NCI-H2196 treated with DMSO at 0.1 percent for 48 hours (cell line): ENCODE data around the gene USP54.

Experiments
- DNase-seq: peaks from one replicate; lab custom pipeline; 2025; ENCODE audit not compliant: unreplicated experiment; lab: John Stamatoyannopoulos, UW

USP54 gene

DNA sequence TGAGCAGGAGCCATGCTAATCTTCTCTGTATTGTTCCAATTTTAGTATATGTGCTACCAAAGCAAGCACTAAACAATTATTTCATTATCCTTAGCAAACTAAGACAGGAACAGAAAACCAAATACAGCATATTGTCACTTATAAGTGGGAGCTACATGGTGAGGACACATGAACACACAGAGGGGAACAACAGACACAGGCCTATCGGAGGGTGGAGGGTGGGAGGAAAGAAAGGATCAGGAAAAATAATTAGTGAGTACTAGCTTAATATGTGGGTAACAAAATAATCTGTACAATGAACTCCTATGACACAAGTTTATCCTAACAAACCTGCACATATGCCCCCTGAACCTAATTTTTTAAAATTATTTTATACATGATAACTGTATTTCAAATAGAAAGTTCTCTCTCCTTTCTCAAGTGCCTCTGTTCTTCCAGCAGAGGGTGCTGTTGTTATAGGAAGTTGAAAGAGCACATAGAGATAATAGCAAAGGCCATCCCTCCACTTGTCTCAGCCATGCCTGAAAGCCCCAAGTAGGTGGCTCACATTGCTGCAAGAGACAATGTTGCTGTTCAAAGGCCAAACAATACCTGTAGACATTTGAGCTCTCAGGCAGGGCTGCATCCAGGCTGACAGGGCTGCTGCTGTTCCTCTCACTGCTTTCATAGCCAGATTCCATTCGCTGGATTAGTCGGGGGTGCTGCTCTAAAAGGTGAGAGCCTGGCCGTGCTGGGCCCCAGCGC, 61.9 kb downstream of the USP54 start:
- peak; percentile 56 for DNase-seq

DNA sequence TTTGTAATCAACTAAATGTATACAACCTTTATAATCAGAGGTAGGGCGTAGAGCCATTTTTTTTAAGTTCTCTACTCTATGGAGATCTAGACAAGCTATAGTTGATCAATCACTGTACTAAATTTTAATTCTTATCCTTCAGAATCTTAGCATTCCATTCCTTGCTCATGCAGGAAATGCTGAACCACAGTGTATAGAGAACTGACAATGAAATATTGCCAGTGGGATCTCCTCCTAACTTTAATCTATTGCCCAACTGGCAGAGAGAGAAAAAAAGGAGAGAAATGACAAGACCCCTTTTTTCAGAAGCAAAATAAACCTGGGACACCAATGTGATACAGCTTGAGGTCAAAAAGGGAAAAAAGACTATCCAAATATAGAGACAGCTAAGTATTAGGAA, 68.9 kb downstream of the USP54 start:
- DNase-seq, result no peak

DNA sequence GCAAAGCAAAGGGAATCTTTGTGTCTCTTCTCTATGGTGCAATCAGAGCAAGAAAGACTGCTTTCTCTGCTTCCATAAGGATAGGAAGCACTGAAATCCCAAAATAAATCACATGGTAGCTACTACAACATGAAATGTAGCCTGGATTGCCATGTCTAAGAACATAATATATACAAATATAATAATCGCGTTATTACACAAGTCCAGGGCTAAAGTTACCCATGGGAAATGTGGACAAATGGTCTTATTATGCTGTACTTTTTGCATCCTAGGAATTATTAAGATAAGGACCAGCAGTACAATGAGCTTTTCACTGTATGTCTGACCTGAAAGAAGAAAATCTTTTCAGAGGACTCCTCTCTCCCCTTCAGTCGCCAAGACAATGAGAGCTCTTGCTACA, 71.8 kb downstream of the USP54 start:
- no peak for DNase-seq

DNA sequence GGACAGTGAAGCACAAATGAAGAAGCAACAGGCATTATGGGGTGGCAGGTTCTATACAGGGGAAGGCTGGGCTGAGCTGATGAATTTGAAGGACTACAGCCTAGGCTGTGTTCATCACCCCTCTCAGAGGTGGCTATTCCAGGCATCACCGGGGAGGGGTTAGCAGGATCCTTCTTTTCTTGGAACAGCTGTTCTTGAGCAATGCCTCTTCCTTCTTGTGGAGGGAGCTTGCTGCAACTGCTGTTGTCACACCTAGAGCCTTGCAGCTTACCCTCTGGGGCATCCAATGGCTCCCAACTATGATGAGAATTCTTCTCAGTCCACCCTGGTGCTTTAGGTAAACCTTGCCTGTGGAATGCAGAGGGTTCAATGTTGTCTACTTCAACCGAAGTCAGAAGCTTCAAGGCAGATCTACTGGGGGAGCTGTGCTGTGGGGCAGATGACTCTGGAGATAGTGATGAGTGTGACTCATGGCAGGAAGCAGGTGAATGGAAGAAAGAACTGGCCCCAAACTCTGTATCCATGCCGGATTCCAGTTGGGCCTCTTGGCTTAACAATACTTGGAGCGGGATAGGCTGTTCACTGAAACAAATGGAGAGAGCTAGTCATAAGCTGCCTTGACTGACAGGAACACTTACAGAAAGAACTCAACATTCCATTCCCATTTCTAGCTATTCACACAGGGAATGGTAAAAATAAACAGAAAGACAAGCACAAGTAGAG, 73.8 kb downstream of the USP54 start:
- no peak for DNase-seq

DNA sequence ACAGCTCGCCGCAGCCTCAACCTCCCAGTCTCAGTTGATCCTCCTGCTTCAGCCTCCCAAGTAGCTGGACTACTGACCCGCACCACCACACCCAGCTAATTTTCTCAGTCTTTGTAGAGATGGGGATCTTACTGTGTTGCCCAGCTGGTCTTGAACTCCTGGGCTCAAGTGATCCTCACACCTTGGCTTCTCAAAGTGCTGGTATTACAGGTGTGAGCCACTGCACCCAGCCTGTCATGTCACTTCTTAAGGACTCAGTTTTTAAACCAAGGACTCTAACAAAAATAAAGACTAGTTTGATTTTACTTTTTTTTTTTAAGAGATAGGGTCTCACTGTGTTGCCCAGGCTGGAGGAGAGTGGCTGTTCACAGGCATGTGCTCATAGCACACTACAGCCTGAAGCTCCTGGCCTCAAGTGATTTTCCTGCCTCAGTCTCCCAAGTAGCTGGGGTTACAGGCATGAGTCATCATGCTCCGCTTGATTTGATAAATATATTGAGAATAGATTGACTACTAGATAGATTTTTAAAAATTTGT, 78.9 kb downstream of the USP54 start:
- DNase-seq, result no peak

DNA sequence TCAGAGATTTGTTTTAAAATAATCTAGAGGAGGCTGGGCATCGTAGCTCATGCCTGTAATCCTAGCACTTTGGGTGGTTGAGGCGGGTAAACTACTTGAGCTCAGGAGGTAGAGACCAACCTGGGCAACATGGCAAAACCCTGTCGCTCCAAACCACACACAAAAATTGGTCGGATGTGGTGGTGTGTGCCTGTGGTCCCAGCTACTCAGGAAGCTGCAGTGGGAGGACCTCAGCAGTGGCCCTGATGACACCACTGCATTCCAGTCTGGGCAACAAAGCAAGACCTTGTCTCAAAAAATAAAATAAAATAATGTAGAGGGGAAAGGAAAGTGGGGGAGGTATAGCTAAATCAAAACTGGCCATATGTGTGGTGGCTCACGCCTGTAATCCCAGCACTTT, 81.4 kb downstream of the USP54 start:
- DNase-seq, result no peak

DNA sequence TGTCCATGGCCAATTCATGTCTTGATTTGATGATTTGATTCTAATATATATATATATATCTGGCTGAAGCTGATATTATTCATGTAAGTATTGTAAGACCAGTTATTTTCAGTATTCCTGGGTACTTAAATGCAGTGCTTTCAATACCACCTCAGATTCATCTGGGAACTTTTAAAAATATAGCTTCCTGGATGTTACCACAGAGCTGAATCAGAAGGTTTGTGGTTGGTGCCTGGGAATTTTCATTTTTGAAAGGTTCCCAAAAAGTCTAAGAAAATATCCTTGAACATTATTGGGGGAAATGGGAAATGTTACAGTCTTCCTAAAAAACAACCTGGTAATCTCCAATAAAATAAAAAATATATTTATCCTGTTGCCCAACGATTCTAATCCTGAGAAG, 84.7 kb downstream of the USP54 start:
- DNase-seq, result no peak

DNA sequence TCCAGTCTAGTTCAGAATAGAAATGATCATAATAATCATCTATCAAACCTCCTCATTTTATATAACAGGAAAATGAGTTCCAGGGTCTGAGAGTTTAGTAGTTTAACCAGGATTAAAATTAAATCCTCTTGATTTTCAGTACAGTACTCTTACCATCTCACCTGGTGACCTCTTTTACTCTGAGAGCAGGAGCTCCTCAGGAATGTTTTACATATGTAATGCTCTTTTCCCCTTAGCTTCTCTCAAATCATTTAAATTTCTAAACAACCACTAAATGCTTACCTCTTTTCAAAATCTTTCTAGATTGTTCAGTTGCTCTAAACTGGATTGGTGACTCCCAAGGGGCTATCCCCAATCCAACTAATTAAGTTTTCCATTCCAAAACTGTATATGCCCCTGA, 85.1 kb downstream of the USP54 start:
- DNase-seq, result no peak

DNA sequence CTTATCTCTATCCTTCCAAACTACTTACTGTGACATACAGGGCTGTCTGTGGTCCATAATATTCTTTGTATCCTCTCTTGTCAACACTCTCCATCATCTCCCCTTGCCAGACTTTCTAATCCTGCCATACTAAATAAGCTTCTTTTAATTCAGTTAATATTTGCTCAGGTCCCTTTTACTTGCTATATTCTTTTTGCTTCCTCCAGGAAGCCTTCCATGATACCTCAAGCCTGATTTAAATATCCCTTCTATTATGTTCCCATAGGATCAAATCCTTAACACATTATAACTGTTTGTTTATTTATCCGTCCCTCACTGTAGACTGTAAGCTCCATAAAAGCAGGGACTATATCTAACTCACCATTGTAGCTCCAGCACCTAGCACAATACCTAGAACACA, 88.1 kb downstream of the USP54 start:
- no peak for DNase-seq

DNA sequence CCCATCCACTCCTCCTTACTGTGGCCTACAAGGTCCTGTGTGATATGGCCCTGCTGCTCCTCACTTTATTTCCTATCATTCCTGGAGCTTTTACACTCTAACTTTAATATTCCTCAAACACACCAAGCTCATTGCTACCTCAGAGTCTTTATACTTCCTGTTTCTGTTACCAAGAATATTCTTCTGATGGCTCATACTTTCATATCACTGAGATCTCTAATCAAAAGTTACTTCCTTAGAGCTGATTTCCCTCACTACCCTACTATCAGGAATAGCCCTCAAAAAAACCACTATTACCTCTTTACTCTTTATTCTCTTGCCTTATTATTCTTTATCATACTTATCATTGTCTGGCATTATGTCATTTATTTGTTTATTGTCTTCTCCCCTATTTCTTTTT, 89.5 kb downstream of the USP54 start:
- no peak for DNase-seq

DNA sequence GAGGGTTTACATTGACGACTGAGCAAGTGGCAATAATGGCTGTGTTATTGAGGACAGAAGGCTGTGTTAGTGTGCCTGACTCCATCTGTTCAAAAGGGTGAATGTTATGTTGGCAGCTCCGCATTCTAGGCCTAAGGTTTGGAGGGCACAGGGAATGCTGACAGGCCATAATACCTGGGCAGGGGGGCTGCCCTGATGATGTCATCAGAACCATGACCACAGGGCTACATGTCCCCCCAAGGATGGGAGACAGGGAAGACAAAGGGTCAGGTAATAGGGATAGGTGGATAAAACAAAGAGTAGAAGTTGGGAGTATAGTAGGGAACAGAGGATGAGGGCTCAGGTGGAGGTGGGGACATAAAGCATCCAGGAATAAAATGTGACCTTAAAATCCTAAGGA, 93.5 kb downstream of the USP54 start:
- DNase-seq, result no peak

DNA sequence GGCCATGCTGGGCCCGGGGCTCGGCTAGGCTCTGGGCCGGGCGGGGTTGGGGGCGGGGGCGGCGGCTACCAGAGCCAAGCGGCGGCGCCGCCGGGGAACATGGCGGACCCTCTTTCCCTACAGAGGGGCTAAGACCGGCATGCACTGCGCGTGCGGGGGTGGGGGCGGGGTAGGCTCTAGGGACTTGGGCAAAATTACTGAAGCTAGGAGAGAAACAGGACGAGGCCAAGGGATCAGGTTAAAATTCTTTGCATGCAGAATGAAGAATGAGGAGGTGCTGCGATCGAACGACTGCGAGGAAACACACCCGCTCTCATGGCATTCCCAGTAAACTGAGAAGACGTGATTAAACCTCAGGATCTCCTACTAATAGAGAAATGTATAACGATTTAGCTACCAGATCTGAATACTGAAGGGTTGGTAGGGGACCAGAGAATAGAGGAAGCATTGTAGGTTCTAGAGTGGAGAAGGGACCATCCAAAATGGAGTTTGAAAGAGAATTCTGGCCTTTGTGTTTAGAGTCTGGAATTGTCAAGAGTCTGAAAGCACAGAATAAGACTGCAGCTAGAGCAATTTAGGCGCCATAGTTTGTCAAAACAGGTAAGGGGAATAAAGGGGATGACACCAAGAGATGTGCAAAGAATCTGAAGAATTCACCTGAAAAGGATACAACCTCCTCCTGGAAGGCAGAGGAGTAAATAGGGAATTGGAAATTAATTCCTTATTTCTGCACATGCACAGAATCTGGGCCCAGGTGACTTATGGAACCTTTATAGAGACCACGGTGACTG, 95.1 kb downstream of the USP54 start, which contains the start of gene PPP3CB:
Gene PPP3CB, minus strand, starts transcription at position 141 of the 791 bp plus-strand sequence. Its CDS starts 135 bp downstream, at position 6.
- DNase-seq, result peak; percentile 60

DNA sequence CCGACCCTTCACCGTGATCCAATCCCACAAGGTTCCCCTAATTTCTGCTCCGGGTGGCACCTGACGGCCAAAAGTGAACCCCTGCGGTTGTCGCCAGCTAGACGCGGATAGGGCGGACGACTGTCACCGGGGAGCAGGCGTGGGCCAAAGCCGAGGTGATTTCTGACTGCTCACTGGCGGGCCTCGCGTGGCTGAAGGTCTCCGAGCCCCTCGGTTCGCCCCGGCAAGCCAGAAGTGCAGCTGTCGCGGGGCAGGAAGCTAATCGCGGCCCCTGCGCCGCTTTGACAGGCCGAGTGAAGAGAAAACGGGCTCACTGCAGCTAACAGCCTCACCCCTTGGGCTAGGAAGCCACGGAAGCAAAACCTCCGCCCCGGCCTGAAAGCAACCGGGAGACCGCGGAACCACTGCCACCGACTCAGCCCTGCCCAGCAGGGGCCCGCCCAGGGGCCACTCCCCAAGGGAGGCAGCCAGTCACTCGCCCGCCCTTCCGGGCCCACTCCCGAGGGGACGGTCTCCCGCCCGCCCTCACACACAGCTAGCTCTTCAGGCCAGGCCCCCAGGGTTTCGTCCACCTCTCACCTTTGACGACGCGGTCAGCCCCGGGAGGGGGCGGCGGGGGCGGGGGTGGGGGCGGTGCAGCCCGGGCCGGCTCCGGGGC, 95.8 kb downstream of the USP54 start:
- DNase-seq, result peak; percentile 60

DNA sequence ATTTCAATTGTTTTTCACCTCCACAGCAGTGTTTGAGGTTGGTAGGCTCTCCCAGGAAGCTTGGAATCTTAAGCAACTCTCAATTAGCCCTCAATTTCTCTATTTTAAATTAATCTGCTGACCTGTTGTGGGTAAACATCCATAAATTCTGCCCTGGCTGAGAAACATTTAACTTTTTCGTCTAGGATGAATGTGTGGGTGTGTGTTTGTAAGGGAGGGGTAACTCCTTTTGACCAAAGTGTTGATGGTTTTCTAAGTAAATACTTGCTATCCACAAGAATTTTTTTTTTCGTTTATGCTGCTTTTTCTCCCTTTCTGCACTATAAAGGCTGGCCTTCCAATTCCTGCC, 96.3 kb downstream of the USP54 start:
- DNase-seq, result no peak

DNA sequence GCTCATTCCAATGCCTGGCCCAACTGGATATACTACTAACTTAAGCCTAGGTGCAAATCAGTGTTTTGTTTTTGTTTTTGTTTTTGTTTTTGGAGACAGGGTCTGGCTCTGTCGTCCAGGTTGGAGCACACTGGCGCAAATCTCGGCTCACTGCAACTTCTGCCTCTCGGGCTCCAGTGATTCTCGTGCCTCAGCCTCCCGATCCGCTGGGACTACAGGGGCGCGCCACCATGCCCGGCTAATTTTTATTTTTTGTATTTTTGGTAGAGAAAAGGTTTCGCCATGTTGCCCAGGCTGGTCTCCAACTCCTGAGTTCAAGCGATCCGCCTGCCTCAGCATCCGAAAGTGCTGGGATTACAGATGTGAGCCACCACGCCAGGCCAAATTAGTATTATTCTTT, 96.9 kb downstream of the USP54 start:
- no peak for DNase-seq

DNA sequence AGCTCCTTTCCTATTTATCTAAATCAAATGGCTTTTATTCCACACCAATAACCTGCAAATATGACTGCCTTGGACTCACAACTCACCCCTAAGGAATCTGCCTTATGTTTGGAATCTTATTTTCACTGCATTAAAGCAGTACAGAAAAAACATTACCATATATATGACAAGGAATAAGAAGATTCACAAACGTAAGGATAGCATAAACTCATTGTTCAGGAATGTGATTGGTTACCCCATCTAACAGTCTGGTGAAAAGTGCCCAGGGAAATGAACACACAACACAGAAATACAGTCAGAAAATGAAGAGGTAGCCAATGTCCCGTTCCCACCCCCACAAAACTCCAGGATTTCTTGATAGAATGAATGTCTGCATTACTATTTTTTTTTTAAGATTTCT, 97.4 kb downstream of the USP54 start:
- no peak for DNase-seq

DNA sequence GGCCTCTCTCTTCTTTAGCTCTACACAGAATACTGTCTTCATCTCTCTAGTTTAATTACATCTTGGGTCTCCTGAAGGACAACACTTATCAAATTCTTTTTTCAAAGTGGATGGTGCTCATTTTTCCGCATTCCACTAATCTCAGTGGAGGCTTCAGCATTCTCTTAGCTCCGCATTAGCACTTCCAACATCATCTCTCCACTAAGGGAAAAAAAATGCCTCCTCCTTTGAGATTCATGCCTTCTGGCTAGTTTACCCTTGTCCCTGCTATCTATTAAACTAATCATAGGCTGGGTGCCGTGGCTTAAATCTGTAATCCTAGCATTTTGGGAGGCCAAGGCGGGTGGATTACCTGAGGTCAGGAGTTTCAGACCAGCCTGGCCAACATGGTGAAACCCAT, 104.5 kb downstream of the USP54 start:
- no peak for DNase-seq

DNA sequence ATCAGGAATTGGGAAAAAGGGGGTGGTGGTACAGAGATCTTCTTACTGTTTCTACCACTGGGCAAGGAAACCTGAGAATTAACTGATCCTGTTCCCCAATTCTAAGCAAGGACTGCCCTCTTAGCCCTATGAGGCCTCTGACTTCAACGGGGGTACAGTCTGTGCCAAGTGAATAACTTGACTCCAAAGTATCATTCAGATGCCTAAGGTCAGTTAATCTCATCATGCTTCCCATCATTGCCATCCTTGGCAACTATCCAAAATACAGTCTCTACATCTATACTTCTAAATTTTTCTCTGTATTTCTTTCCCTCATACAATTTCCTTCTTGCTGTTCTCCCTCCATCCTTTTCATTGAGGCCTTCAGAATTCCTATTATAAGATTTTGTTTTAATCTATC, 105.8 kb downstream of the USP54 start:
- DNase-seq, result no peak

DNA sequence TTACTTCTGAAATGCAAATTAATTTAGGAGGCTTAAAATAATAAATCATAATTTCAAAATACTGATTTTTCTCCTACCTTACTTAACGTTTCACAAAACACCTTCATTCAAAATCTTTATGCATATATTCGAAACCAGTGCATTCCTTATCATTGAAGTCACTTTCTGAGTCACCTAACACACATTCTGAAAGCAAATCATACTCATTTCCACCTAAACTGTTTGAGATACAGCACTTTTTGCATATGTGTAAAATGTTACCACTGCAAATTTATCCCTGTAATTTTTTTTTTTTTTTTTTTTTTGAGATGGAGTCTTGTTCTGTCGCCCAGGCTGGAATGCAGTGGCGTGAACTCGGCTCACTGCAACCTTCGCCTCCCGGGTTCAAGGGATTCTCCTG, 111.0 kb downstream of the USP54 start:
- DNase-seq, result no peak

DNA sequence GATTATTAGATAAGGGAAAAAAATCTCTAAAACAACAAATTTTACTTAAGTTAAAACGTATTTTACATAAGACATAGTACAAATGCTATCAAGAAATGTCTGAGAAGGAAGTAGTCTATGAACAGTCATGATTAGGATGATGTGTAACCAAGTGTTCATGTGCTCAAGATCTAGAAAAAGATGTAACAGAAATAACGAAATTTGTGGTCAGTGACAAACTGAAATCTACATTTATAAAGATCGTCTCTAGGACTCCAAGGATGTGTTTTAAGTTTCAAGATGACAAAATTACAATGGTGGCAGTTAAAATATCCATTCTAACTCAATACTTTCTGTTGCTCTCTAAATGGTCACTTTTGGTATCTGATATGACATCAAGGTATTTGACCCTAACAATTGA, 112.5 kb downstream of the USP54 start:
- no peak for DNase-seq

DNA sequence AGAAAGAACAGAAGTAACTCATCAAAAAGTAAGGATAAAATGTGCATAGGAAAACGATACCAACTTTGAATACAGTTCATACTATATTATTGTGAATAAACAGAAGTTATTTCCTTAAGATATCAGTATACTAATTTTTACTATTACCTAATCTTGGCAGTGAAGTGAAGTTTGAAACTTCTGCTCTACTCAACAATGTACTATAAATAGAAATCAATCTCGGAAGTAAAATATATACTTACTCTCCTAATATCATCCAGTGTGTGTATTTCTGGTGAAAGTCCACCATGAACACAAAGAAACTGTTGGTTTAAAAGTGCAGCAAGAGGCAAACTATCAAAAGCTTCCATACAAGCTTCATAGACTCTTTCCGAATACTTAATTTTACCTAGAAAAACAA, 119.9 kb downstream of the USP54 start:
- no peak for DNase-seq
